ENCODE measurements around the gene OR2C3.

The OR2C3 gene

GRCh38 chr1:247500865-247501264, 35.4 kb downstream of the OR2C3 start:
- no peak for DNase-seq (ENCODE audit: low spot score)

GRCh38 chr1:247496581-247497285, 39.5 kb downstream of the OR2C3 start:
- DNase-seq (ENCODE audit: low spot score) (no peak), ATAC-seq (ENCODE audit: low read depth) (no peak; the same call in 2 of the 3 replicates)
- H3K4me1 ChIP-seq (ENCODE audit: insufficient read depth, poor library complexity, severe bottlenecking): no peaks in the 10 kb centered on the region
- H3K9me3 ChIP-seq (ENCODE audit: severe bottlenecking): no peaks in the 10 kb centered on the region
- TF ChIP-seq, protein P1, sequence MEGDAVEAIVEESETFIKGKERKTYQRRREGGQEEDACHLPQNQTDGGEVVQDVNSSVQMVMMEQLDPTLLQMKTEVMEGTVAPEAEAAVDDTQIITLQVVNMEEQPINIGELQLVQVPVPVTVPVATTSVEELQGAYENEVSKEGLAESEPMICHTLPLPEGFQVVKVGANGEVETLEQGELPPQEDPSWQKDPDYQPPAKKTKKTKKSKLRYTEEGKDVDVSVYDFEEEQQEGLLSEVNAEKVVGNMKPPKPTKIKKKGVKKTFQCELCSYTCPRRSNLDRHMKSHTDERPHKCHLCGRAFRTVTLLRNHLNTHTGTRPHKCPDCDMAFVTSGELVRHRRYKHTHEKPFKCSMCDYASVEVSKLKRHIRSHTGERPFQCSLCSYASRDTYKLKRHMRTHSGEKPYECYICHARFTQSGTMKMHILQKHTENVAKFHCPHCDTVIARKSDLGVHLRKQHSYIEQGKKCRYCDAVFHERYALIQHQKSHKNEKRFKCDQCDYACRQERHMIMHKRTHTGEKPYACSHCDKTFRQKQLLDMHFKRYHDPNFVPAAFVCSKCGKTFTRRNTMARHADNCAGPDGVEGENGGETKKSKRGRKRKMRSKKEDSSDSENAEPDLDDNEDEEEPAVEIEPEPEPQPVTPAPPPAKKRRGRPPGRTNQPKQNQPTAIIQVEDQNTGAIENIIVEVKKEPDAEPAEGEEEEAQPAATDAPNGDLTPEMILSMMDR (IDR thresholded peaks at IDR 0.05; ENCODE audit: poor library complexity, severe bottlenecking): no peak
- H3K36me3 ChIP-seq (ENCODE audit: low read depth): no peaks in the 10 kb centered on the region
- no peaks in the 10 kb centered on the region for H3K27me3 ChIP-seq (ENCODE audit: insufficient read depth, poor library complexity, severe bottlenecking)
- no peak overlapping the region for H3K4me3 ChIP-seq (ENCODE audit: severe bottlenecking)
- no peak overlapping the region for H3K27ac ChIP-seq (ENCODE audit: poor library complexity, severe bottlenecking)

More at GRCh38 chr1:247500865-247501264, 35.4 kb downstream of the OR2C3 start:
- Histone ChIP-seq H3K27ac (ENCODE audit: poor library complexity, severe bottlenecking) (no peak overlapping the region), H3K4me1 (ENCODE audit: insufficient read depth, poor library complexity, severe bottlenecking) (no peaks in the 10 kb centered on the region), H3K27me3 (ENCODE audit: insufficient read depth, poor library complexity, severe bottlenecking) (no peaks in the 10 kb centered on the region), H3K4me3 (ENCODE audit: severe bottlenecking) (no peak overlapping the region), H3K36me3 (ENCODE audit: low read depth) (no peaks in the 10 kb centered on the region), H3K9me3 (ENCODE audit: severe bottlenecking) (no peaks in the 10 kb centered on the region)
- TF ChIP-seq, protein P1 (IDR thresholded peaks at IDR 0.05; ENCODE audit: poor library complexity, severe bottlenecking): no peak
- ATAC-seq (ENCODE audit: low read depth): no peak

DNA sequence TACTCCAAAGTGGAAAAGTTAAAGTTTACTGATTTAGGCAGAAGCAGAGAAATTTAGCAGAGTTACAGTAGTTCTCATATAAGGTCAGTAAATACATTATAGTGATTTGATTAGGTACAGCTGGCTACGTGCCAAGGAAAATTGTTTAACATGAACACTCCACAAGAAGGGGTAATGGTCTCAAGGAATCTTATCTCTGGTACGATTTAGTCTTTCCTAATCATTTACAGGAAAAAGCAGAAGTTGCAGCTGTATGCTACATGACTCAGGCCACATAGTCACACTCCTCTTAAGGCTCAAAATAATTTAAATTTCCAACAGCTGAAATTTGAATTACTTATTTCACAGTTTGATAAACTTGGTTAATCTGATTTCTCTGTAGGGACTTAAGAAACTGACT, 41.5 kb downstream of the OR2C3 start:
- Histone ChIP-seq H3K36me3 (ENCODE audit: low read depth) (no peaks in the 10 kb centered on the region), H3K4me3 (ENCODE audit: severe bottlenecking) (no peak overlapping the region), H3K9me3 (ENCODE audit: severe bottlenecking) (no peaks in the 10 kb centered on the region), H3K27ac (ENCODE audit: poor library complexity, severe bottlenecking) (no peak overlapping the region), H3K27me3 (ENCODE audit: insufficient read depth, poor library complexity, severe bottlenecking) (no peaks in the 10 kb centered on the region), H3K4me1 (ENCODE audit: insufficient read depth, poor library complexity, severe bottlenecking) (no peaks in the 10 kb centered on the region)
- no peak for DNase-seq (ENCODE audit: low spot score)
- no peak for ATAC-seq (ENCODE audit: low read depth)
- TF ChIP-seq, protein P1 (IDR thresholded peaks at IDR 0.05; ENCODE audit: poor library complexity, severe bottlenecking): no peak

GRCh38 chr1:247493106-247493505, 43.1 kb downstream of the OR2C3 start:
- TF ChIP-seq, protein P1 (IDR thresholded peaks at IDR 0.05; ENCODE audit: poor library complexity, severe bottlenecking): no peak
- ATAC-seq (ENCODE audit: low read depth): no peak
- no peak for DNase-seq (ENCODE audit: low spot score)
- Histone ChIP-seq H3K4me1 (ENCODE audit: insufficient read depth, poor library complexity, severe bottlenecking) (no peaks in the 10 kb centered on the region), H3K27me3 (ENCODE audit: insufficient read depth, poor library complexity, severe bottlenecking) (no peaks in the 10 kb centered on the region), H3K4me3 (ENCODE audit: severe bottlenecking) (no peak overlapping the region), H3K27ac (ENCODE audit: poor library complexity, severe bottlenecking) (no peak overlapping the region), H3K9me3 (ENCODE audit: severe bottlenecking) (no peaks in the 10 kb centered on the region), H3K36me3 (ENCODE audit: low read depth) (no peaks in the 10 kb centered on the region)

GRCh38 chr1:247491328-247491727, 44.9 kb downstream of the OR2C3 start:
- H3K4me3 ChIP-seq (ENCODE audit: severe bottlenecking): no peak overlapping the region
- TF ChIP-seq, protein P1 (IDR thresholded peaks at IDR 0.05; ENCODE audit: poor library complexity, severe bottlenecking): no peak

More at GRCh38 chr1:247491328-247491727, 44.9 kb downstream of the OR2C3 start:
- H3K27ac ChIP-seq (ENCODE audit: poor library complexity, severe bottlenecking): no peak overlapping the region
- no peaks in the 10 kb centered on the region for H3K9me3 ChIP-seq (ENCODE audit: severe bottlenecking)
- no peak for ATAC-seq (ENCODE audit: low read depth)
- DNase-seq (ENCODE audit: low spot score): no peak
- H3K27me3 ChIP-seq (ENCODE audit: insufficient read depth, poor library complexity, severe bottlenecking): no peaks in the 10 kb centered on the region
- no peaks in the 10 kb centered on the region for H3K4me1 ChIP-seq (ENCODE audit: insufficient read depth, poor library complexity, severe bottlenecking)
- H3K36me3 ChIP-seq (ENCODE audit: low read depth): no peaks in the 10 kb centered on the region

All from RWPE2 (cell line).